ENCODE data around the gene APH1B. TPM values are rescaled to one million over a fixed set of nuclear protein-coding genes. Genes with fewer than 3 reads are reported as not detected.

Gene APH1B
- total RNA-seq, 1 experiment from 2014 or later, result 20.9 TPM

DNA sequence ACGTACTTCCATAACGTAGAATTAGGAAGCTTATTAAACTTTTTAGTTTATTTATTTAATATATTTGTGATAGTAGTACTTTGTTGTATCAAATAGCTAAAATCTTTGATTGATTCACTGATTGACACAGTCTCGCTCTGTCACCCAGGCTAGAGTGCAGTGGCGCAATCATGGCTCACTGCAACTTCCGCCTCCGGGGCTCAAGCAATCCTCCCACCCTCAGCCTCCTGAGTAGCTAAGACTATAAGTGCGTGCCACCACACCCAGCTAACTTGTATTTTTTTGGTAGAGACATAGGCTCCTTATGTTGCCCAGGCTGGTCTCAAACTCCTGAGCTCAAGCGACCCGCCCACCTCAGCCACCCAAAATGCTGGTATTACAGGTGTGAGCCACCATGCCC lies 5.7 kb downstream of the APH1B start:
- Histone ChIP-seq H4K20me1 (ENCODE audit: control insufficient read depth, insufficient read depth, insufficient read length) (no peaks in the 10 kb centered on the region), H2BK20ac (ENCODE audit: low read depth, low read length, poor library complexity, severe bottlenecking) (no peak overlapping the region), H4K8ac (replicated peaks; ENCODE audit: insufficient read length, low read depth, low read length) (no peak overlapping the region), H2AK5ac (ENCODE audit: insufficient read length, low read length) (no peak overlapping the region), H3K23ac (ENCODE audit: insufficient read length, low read depth, low read length) (no peak overlapping the region), H3K4ac (ENCODE audit: low read depth, low read length) (no peak overlapping the region), H3K14ac (ENCODE audit: insufficient read depth, low read length) (no peak overlapping the region), H3K4me1 (ENCODE audit: insufficient read depth, low read length) (no peaks in the 10 kb centered on the region), H3K18ac (ENCODE audit: insufficient read length, low read depth, low read length) (no peak overlapping the region), H3K9me3 (ENCODE audit: control insufficient read depth, low read depth, low read length) (no peaks in the 10 kb centered on the region), H3T11ph (ENCODE audit: low read length) (no peak overlapping the region), H3K79me2 (ENCODE audit: insufficient read depth, low read length) (no peaks in the 10 kb centered on the region), H3K79me1 (ENCODE audit: insufficient read depth, low read depth, low read length, poor library complexity, severe bottlenecking) (no peaks in the 10 kb centered on the region), H3K9ac (ENCODE audit: extremely low read depth, insufficient read length, low read length) (no peak overlapping the region), H2BK120ac (ENCODE audit: low read depth, low read length, poor library complexity, severe bottlenecking) (no peak overlapping the region), H3K56ac (ENCODE audit: insufficient read length, low read depth, low read length) (no peak overlapping the region), H4K91ac (ENCODE audit: insufficient read length, low read depth, low read length) (no peak overlapping the region), H2BK12ac (ENCODE audit: insufficient read length, low read depth, low read length) (no peak overlapping the region), H3K27ac (ENCODE audit: insufficient read length, low read depth, low read length) (no peak overlapping the region), H3K23me2 (ENCODE audit: insufficient read length, low read depth, low read length, poor library complexity, severe bottlenecking) (peaks cover 2% of the 10 kb centered on the region), H4K5ac (ENCODE audit: insufficient read length, low read depth, low read length) (no peak overlapping the region), H2BK5ac (ENCODE audit: insufficient read length, low read length) (no peak overlapping the region), H3K27me3 (ENCODE audit: insufficient read depth, low read length) (no peaks in the 10 kb centered on the region), H3K4me2 (ENCODE audit: insufficient read depth, insufficient read length, low read length) (no peak overlapping the region), H2AFZ (ENCODE audit: low read length) (no peak overlapping the region), H2BK15ac (ENCODE audit: low read depth, low read length) (no peak overlapping the region)
- H3K27me3 Mint-ChIP-seq (ENCODE audit: low read depth), result peaks cover 2% of the 10 kb centered on the region; the same call in 1 of the 2 replicates
- no peak overlapping the region for H3K4me3 Mint-ChIP-seq
- no peaks in the 10 kb centered on the region for H3K9me3 Mint-ChIP-seq
- H3K36me3 Mint-ChIP-seq (ENCODE audit: insufficient read depth in 1 of 3, low read depth in 3 of 3), result peaks cover 1 to 17% (median 17%) of the 10 kb centered on the region in 3 experiments; a peak in 5 of 7 replicates
- H3K4me1 Mint-ChIP-seq, result peaks cover 3 to 6% of the 10 kb centered on the region in 2 experiments
- no peak for DNase-seq
- WGBS (ENCODE audit: extremely low coverage, insufficient read length, low lambda C conversion rate), result no CpG with 5 or more reads among the region's 9 CpGs
- H3K27ac Mint-ChIP-seq, result no peak overlapping the region
- TF ChIP-seq, protein P1, sequence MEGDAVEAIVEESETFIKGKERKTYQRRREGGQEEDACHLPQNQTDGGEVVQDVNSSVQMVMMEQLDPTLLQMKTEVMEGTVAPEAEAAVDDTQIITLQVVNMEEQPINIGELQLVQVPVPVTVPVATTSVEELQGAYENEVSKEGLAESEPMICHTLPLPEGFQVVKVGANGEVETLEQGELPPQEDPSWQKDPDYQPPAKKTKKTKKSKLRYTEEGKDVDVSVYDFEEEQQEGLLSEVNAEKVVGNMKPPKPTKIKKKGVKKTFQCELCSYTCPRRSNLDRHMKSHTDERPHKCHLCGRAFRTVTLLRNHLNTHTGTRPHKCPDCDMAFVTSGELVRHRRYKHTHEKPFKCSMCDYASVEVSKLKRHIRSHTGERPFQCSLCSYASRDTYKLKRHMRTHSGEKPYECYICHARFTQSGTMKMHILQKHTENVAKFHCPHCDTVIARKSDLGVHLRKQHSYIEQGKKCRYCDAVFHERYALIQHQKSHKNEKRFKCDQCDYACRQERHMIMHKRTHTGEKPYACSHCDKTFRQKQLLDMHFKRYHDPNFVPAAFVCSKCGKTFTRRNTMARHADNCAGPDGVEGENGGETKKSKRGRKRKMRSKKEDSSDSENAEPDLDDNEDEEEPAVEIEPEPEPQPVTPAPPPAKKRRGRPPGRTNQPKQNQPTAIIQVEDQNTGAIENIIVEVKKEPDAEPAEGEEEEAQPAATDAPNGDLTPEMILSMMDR (conservative IDR thresholded peaks at IDR 0.05), result no peak
